Measurements from ENCODE around the gene PXN. TPM values are rescaled to one million over a fixed set of nuclear protein-coding genes. Genes with fewer than 3 reads are reported as not detected.

The PXN gene
- total and polyA plus RNA-seq, 2 experiments from 2014 or later, result 38.4 to 76.0 TPM

GRCh38 chr12:120231316-120232011 lies 34.1 kb downstream of the PXN start:
- H3K27me3 ChIP-seq (ENCODE audit: insufficient read depth), result no peaks in the 10 kb centered on the region
- H2AFZ ChIP-seq, result no peak overlapping the region
- H3K79me2 ChIP-seq (replicated peaks; ENCODE audit: insufficient read depth), result peaks cover 57% of the 10 kb centered on the region
- peak overlapping the region; percentile 74 for H3K4me2 ChIP-seq
- no peaks in the 10 kb centered on the region for H3K36me3 ChIP-seq (ENCODE audit: insufficient read depth)
- H4K20me1 ChIP-seq (replicated peaks; ENCODE audit: insufficient read depth), result peaks cover 11% of the 10 kb centered on the region
- peaks cover 7% of the 10 kb centered on the region for H3K36me3 Mint-ChIP-seq (ENCODE audit: low read depth)
- H3K27ac ChIP-seq (ENCODE audit: low read depth), result peak overlapping the region; percentile 99
- peak overlapping the region; percentile 55 for H3K4me3 Mint-ChIP-seq
- H3K4me1 ChIP-seq (ENCODE audit: insufficient read depth), result peaks cover 83% of the 10 kb centered on the region
- H3K27ac Mint-ChIP-seq, result peak overlapping the region; percentile 99
- peaks cover 92% of the 10 kb centered on the region for H3K4me1 Mint-ChIP-seq
- no peak for TF ChIP-seq ZNF114 (CRISPR knock-in tag; IDR thresholded peaks at IDR 0.05)
- TF ChIP-seq ETS1 (IDR thresholded peaks at IDR 0.05), result peak; percentile 37; the same call in 1 of the 2 replicates
- peaks cover 50% of the 10 kb centered on the region for H3K27me3 Mint-ChIP-seq (ENCODE audit: insufficient read depth, low read depth, poor library complexity)
- H3K9me2 ChIP-seq (ENCODE audit: insufficient read depth), result no peaks in the 10 kb centered on the region
- H3K4me3 ChIP-seq, result peak overlapping the region; percentile 44
- H3F3A ChIP-seq (replicated peaks; ENCODE audit: low read depth), result peaks cover 39% of the 10 kb centered on the region
- ATAC-seq (peak; percentile 0), DNase-seq (ENCODE audit: low spot score) (peak; percentile 87)
- no peaks in the 10 kb centered on the region for H3K9me3 Mint-ChIP-seq

GRCh38 chr12:120230974-120231315 lies 34.6 kb downstream of the PXN start:
- no peak overlapping the region for H2AFZ ChIP-seq
- peaks cover 8% of the 10 kb centered on the region for H4K20me1 ChIP-seq (replicated peaks; ENCODE audit: insufficient read depth)
- no peaks in the 10 kb centered on the region for H3K27me3 ChIP-seq (ENCODE audit: insufficient read depth)
- Mint-ChIP-seq H3K9me3 (no peaks in the 10 kb centered on the region), H3K4me1 (peaks cover 94% of the 10 kb centered on the region), H3K27ac (peak overlapping the region; percentile 99), H3K27me3 (ENCODE audit: insufficient read depth, low read depth, poor library complexity) (peaks cover 52% of the 10 kb centered on the region), H3K36me3 (ENCODE audit: low read depth) (peaks cover 11% of the 10 kb centered on the region), H3K4me3 (peak overlapping the region; percentile 55)
- no peaks in the 10 kb centered on the region for H3K36me3 ChIP-seq (ENCODE audit: insufficient read depth)
- peak overlapping the region; percentile 74 for H3K4me2 ChIP-seq
- H3K27ac ChIP-seq (ENCODE audit: low read depth), result peak overlapping the region; percentile 99
- peaks cover 41% of the 10 kb centered on the region for H3F3A ChIP-seq (replicated peaks; ENCODE audit: low read depth)
- peaks cover 57% of the 10 kb centered on the region for H3K79me2 ChIP-seq (replicated peaks; ENCODE audit: insufficient read depth)
- H3K4me1 ChIP-seq (ENCODE audit: insufficient read depth), result peaks cover 82% of the 10 kb centered on the region
- H3K9me2 ChIP-seq (ENCODE audit: insufficient read depth), result no peaks in the 10 kb centered on the region
- ATAC-seq (peak; percentile 0; the same call in 2 of the 3 replicates), DNase-seq (ENCODE audit: low spot score) (no peak)
- peak overlapping the region; percentile 44 for H3K4me3 ChIP-seq
- TF ChIP-seq ETS1 (IDR thresholded peaks at IDR 0.05), result no peak
- no peak for TF ChIP-seq ZNF462 (CRISPR knock-in tag; IDR thresholded peaks at IDR 0.05)
- no peak for TF ChIP-seq ZNF114 (CRISPR knock-in tag; IDR thresholded peaks at IDR 0.05)
- no peak for TF ChIP-seq JUNB (IDR thresholded peaks at IDR 0.05; ENCODE audit: unreplicated experiment)
- TF ChIP-seq POLR2AphosphoS5 (IDR thresholded peaks at IDR 0.05; ENCODE audit: low read depth), result no peak
- TF ChIP-seq CTCF (conservative IDR thresholded peaks at IDR 0.05; ENCODE audit: low read depth in 2 of 2), result no peak
- TF ChIP-seq ZNF331 (CRISPR knock-in tag; IDR thresholded peaks at IDR 0.05; ENCODE audit: low read depth), result no peak
- no peak for TF ChIP-seq STAT1 (IDR thresholded peaks at IDR 0.05; ENCODE audit: unreplicated experiment)
- TF ChIP-seq NANOG (IDR thresholded peaks at IDR 0.05; ENCODE audit: borderline replicate concordance), result no peak
- TF ChIP-seq CREB1 (CRISPR knock-in tag; IDR thresholded peaks at IDR 0.05; ENCODE audit: low read depth), result no peak

Measured in GM23338 (cell line).